Measurements from ENCODE around the gene DEDD2.

The DEDD2 gene

GRCh38 chr19:42173695-42174094, 43.8 kb downstream of the DEDD2 start:
- DNase-seq (ENCODE audit: low read depth in 2 of 2, low spot score in 1 of 2), result no peak

- DNase-seq (ENCODE audit: low read depth in 2 of 2, low spot score in 1 of 2), result no peak
Measured at GRCh38 chr19:42172261-42172660, 45.2 kb downstream of the DEDD2 start.

- DNase-seq (ENCODE audit: low read depth in 2 of 2, low spot score in 1 of 2), result no peak
Measured at GRCh38 chr19:42170715-42171114, 46.8 kb downstream of the DEDD2 start.

GRCh38 chr19:42169486-42170413, 47.7 kb downstream of the DEDD2 start:
- no peak for DNase-seq (ENCODE audit: low read depth in 2 of 2, low spot score in 1 of 2)

- DNase-seq (ENCODE audit: low read depth in 2 of 2, low spot score in 1 of 2), result no peak
Measured at GRCh38 chr19:42168206-42168605, 49.3 kb downstream of the DEDD2 start.

- DNase-seq (ENCODE audit: low read depth in 2 of 2, low spot score in 1 of 2), result no peak
Measured at GRCh38 chr19:42166316-42166715, 51.2 kb downstream of the DEDD2 start.

- no peak for DNase-seq (ENCODE audit: low read depth in 2 of 2, low spot score in 1 of 2)
Measured at GRCh38 chr19:42165146-42165545, 52.3 kb downstream of the DEDD2 start.

- no peak for DNase-seq (ENCODE audit: low read depth in 2 of 2, low spot score in 1 of 2)
Measured at GRCh38 chr19:42161616-42162263, 55.7 kb downstream of the DEDD2 start.

GRCh38 chr19:42159942-42160341, 57.5 kb downstream of the DEDD2 start:
- DNase-seq (ENCODE audit: low read depth in 2 of 2, low spot score in 1 of 2), result no peak

- DNase-seq (ENCODE audit: low read depth in 2 of 2, low spot score in 1 of 2), result no peak
Measured at GRCh38 chr19:42158926-42159325, 58.6 kb downstream of the DEDD2 start.

- no peak for DNase-seq (ENCODE audit: low read depth in 2 of 2, low spot score in 1 of 2)
Measured at GRCh38 chr19:42156571-42156970, 60.9 kb downstream of the DEDD2 start.

- DNase-seq (ENCODE audit: low read depth in 2 of 2, low spot score in 1 of 2), result no peak
Measured at GRCh38 chr19:42155796-42156195, 61.7 kb downstream of the DEDD2 start.

- no peak for DNase-seq (ENCODE audit: low read depth in 2 of 2, low spot score in 1 of 2)
Measured at GRCh38 chr19:42154471-42155323, 62.8 kb downstream of the DEDD2 start.

GRCh38 chr19:42153672-42154433, 63.6 kb downstream of the DEDD2 start:
- DNase-seq (ENCODE audit: low read depth in 2 of 2, low spot score in 1 of 2), result no peak

GRCh38 chr19:42152910-42153671, 64.4 kb downstream of the DEDD2 start:
- no peak for DNase-seq (ENCODE audit: low read depth in 2 of 2, low spot score in 1 of 2)

- DNase-seq (ENCODE audit: low read depth in 2 of 2, low spot score in 1 of 2), result no peak
Measured at GRCh38 chr19:42151782-42152684, 65.4 kb downstream of the DEDD2 start.

- no peak for DNase-seq (ENCODE audit: low read depth in 2 of 2, low spot score in 1 of 2)
Measured at GRCh38 chr19:42150911-42151361, 66.5 kb downstream of the DEDD2 start.

- no peak for DNase-seq (ENCODE audit: low read depth in 2 of 2, low spot score in 1 of 2)
Measured at GRCh38 chr19:42150364-42150763, 67.1 kb downstream of the DEDD2 start.
